Stimulated activated CD8-positive, alpha-beta memory T cell treated with anti-CD3 and anti-CD28 coated beads, Interleukin-7, amount 100 ng/mL, for 4 hours (primary cell): ENCODE measurements around the gene UBA1.
A peak's percentile ranks its signal among the peaks of the same experiment; 100 is the strongest.

Experiments
- DNase-seq, 2 donors: peaks; one replicate each; pipeline ENCODE4 v3.0.0-alpha.2; 2020; ENCODE audit warnings: low read depth in 2 of 2

UBA1 gene

GRCh38 chrX:47210661-47211425 lies 17.2 kb downstream of the UBA1 start:
- DNase-seq, result no peak

GRCh38 chrX:47212381-47213293 lies 19.0 kb downstream of the UBA1 start:
- DNase-seq, result no peak

- no peak for DNase-seq
These were observed 20.9 kb downstream of the UBA1 start for GRCh38 chrX:47214435-47215077.

GRCh38 chrX:47215291-47215900 lies 21.8 kb downstream of the UBA1 start:
- DNase-seq, result no peak

GRCh38 chrX:47216393-47216925 lies 22.8 kb downstream of the UBA1 start:
- DNase-seq, result no peak

GRCh38 chrX:47217121-47217851 lies 23.7 kb downstream of the UBA1 start:
- DNase-seq, result no peak

- peak; percentile 93 to 98 for DNase-seq
These were observed 24.2 kb downstream of the UBA1 start for GRCh38 chrX:47217852-47218279.

- DNase-seq, result peak; percentile 41 to 77
These were observed 24.8 kb downstream of the UBA1 start, which contains the start of gene CDK16 for GRCh38 chrX:47218280-47218919. TSS of gene CDK16 (plus strand) at chrX:47218681. CDS start at chrX:47223558, 4,877 bp downstream.

GRCh38 chrX:47218920-47219815 lies 25.5 kb downstream of the UBA1 start:
- DNase-seq, result peak in 1 of 2 donors; percentile 35

- no peak for DNase-seq
These were observed 28.1 kb downstream of the UBA1 start for GRCh38 chrX:47221756-47222155.

GRCh38 chrX:47222751-47223350 lies 29.2 kb downstream of the UBA1 start:
- DNase-seq, result no peak

GRCh38 chrX:47223476-47224250 lies 30.0 kb downstream of the UBA1 start:
- DNase-seq, result no peak

- DNase-seq, result no peak
These were observed 30.8 kb downstream of the UBA1 start for GRCh38 chrX:47224266-47224895.

- DNase-seq, result no peak
These were observed 31.3 kb downstream of the UBA1 start for GRCh38 chrX:47224896-47225290.

- no peak for DNase-seq
These were observed 32.4 kb downstream of the UBA1 start for GRCh38 chrX:47226071-47226470.

GRCh38 chrX:47226531-47227333 lies 33.1 kb downstream of the UBA1 start:
- no peak for DNase-seq

- no peak for DNase-seq
These were observed 33.6 kb downstream of the UBA1 start for GRCh38 chrX:47227334-47227583.
